ENCODE measurements around the gene HS1BP3.
A peak's percentile ranks its signal among the peaks of the same experiment; 100 is the strongest.

Gene HS1BP3

DNA sequence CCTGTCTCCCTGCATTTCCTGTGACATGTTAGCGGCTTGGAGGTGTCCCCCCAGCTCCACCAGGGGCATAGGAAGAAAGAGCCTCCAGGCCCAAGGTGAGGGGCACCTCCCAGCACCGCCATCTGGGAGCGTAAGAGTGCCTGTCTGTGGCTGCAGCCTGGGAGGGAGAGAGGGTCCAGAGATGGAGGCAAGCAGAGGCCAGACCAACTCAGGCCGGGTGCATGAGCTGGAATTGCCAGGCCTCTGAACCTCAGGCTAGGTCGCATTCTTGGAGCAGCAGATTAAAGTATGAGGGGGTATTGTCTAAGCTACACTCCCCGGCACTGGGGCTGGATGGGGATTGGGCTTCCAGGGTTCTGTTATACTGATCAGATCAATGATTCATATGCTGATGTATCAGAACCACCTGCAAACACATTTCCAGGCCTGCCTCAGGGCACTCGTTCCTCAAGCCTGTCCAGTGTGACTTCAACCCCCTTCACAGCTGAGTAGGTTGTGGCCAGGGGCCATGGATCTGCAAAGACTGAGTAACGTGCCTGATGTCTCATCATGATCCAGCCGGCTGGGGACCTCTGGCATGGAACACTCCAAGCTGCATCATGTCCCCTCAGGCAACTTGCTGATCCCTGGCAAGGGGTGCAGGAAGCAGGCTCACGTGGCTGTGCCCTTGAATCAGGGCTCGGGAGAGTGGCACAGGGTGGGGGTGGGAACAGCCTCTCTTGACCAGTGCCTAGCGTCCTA is 73.2 kb downstream of the HS1BP3 start:
- peak; percentile 95 for DNase-seq (ENCODE audit: low read depth, low spot score)
- H3K27ac ChIP-seq: peak overlapping the region; percentile 81

GRCh38 chr2:20576598-20577115 is 74.2 kb downstream of the HS1BP3 start:
- no peak for DNase-seq (ENCODE audit: low read depth, low spot score)
- no peak overlapping the region for H3K27ac ChIP-seq

DNA sequence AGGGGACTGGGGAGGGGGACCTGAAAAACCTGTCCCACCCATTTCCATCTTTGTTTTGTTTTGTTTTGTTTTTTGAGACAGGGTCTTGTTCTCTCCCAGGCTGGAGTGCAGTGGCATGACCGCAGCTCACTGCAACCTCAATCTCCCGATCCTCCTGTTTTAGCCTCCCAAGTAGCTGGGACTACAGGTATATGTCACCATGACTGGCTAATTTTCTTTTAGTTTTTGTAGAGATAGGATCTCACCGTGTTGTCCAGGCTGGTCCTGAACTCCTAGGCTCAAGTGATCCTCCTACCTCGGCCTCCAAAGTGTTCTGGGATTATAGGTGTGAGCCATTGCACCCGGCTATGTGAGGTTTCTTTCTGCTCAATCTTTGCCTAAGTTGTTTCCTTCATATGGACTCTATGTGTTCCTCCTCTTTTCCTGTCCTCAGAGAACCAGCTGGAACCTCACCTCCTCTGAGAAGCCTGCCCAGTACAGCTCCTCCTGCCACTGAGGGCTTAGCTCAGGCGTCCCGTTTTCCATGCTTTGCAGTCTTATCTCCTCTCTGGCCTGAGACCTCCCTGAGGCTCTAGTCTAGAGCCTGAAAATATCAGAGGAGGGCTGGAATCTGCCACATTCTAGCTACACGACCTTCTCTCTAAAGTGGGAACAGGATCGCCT is 74.8 kb downstream of the HS1BP3 start:
- H3K27ac ChIP-seq: no peak overlapping the region
- DNase-seq (ENCODE audit: low read depth, low spot score): no peak

- no peak overlapping the region for H3K27ac ChIP-seq
- DNase-seq (ENCODE audit: low read depth, low spot score): no peak
Measured at GRCh38 chr2:20575414-20575813, 75.5 kb downstream of the HS1BP3 start.

GRCh38 chr2:20574930-20575329 is 76.0 kb downstream of the HS1BP3 start:
- H3K27ac ChIP-seq: no peak overlapping the region
- DNase-seq (ENCODE audit: low read depth, low spot score): no peak

- no peak overlapping the region for H3K27ac ChIP-seq
- DNase-seq (ENCODE audit: low read depth, low spot score): no peak
Measured at GRCh38 chr2:20574423-20574911, 76.4 kb downstream of the HS1BP3 start.

DNA sequence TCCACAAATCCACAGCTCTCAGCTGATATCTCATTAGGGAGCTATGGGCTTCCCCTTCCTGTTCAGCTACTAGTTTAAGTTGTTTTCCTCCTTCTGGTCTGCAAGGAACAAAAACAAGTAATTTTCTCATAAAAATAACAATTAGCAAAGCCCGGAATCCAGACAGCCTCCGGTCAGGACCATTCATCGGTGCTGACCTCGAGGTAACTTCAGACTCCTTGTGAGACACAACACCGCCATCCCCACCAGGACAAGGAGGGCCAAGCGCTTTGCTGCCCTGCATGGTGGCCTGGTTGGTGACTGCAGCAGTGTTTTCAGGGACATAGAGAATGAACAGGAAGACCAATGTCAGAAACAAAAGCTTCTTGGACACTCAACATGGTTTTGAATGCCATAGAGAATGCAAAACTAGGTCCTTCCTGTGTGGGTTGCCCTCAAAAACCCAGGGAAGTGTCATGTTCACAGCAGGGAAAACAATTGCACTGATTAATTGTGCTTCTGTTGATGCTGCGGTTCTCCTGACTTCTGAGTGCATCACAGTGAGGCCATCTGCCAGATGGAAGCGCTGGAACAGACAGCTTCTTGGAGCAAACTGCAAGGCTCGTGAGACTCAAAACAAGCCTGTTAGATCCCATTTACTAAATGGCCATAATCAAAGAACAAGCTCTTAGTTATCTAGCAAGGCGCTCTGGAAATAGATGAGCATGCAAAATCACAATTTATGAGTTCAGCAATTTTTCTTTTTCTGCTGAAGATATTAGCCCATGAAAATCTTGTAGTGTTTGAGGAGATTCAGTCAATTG is 77.1 kb downstream of the HS1BP3 start:
- DNase-seq (ENCODE audit: low read depth, low spot score): no peak
- H3K27ac ChIP-seq: no peak overlapping the region

GRCh38 chr2:20572221-20572620 is 78.7 kb downstream of the HS1BP3 start:
- no peak for DNase-seq (ENCODE audit: low read depth, low spot score)
- no peak overlapping the region for H3K27ac ChIP-seq

GRCh38 chr2:20571644-20572215 is 79.2 kb downstream of the HS1BP3 start:
- H3K27ac ChIP-seq: no peak overlapping the region

GRCh38 chr2:20571231-20571630 is 79.7 kb downstream of the HS1BP3 start:
- DNase-seq (ENCODE audit: low read depth, low spot score): no peak
- no peak overlapping the region for H3K27ac ChIP-seq

More at GRCh38 chr2:20571644-20572215, 79.2 kb downstream of the HS1BP3 start:
- no peak for DNase-seq (ENCODE audit: low read depth, low spot score)

- no peak overlapping the region for H3K27ac ChIP-seq
- no peak for DNase-seq (ENCODE audit: low read depth, low spot score)
Measured at GRCh38 chr2:20570249-20570648, 80.6 kb downstream of the HS1BP3 start.

- DNase-seq (ENCODE audit: low read depth, low spot score): no peak
- peak overlapping the region; percentile 24 for H3K27ac ChIP-seq
Measured at GRCh38 chr2:20569464-20570223, 81.3 kb downstream of the HS1BP3 start.

DNA sequence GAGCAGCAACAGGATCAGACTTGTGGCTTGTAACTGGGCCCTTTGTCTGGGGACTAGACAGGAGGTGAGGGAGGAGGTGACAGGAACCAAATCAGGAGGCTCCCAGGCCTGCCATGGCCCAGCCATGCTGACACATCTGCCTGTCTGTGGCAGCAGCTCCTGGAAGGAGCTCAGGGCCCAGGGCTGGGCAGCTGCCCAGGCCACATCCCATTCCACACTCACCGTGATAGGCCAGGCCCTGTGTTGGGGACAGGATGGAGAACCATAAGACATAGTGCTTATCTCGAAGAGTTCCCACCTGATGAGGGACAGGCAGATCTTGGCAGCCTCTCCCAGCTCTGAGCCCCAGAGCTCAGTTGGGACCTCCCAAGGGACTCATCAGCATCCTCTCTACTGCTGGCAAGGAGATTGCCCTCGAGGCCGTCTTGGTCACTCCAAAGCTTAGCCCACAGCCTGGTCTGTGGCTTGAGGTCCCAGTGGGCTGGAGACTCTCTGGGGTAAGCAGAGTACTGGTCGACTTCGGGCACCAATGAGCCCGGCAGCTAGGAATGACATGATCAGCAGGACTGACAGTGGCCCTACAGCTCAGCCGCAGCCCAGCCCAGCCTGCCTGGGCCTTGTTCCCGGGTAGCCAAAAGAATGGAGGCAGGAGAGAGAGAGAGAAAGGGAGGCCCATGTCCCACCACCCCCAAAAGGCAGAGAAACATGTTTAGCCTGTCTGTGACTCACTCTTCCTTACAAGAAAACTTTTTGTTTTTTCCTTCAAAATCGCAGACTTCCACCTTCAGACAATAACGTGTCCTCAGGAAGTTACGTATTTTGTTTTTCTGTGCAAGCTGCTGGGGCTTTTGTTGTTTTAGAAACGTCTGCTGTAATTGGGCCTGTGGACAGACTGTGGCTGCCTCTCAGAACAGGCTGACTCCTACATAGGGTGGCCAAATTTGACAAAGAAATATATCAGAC is 82.1 kb downstream of the HS1BP3 start:
- peak overlapping the region; percentile 24 for H3K27ac ChIP-seq
- no peak for DNase-seq (ENCODE audit: low read depth, low spot score)

DNA sequence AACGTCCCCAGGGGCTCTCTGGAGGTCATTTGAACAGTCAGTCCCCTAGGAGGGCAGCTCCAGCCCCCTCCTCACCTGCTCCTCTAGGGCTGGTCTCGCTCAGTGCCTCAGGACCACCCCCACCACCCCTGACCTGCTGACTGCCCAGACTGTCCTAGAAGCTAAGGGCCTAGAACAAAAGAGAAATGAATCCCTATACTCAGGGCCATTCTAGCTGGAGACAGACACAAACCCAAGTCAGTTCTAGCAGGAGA is 83.0 kb downstream of the HS1BP3 start:
- H3K27ac ChIP-seq: peak overlapping the region; percentile 24
- DNase-seq (ENCODE audit: low read depth, low spot score): no peak

All from epithelial cell of prostate (primary cell).